Skin of body (tissue), 2 donors: ENCODE measurements around the gene ARL4D. TPM values are rescaled to one million over a fixed set of nuclear protein-coding genes. Genes with fewer than 3 reads are reported as not detected.

Source experiments
- DNase-seq: peaks from one replicate; lab custom pipeline; 2025; lab: John Stamatoyannopoulos, UW
- total RNA-seq: library from RNA; depleted of rRNA; stranded (reverse); fragments of >200 nt; gene quantifications from one replicate; pipeline ENCODE4 v1.2.3, GENCODE V29; 2014

ARL4D gene
- total RNA-seq, 1 donor from 2014 or later, result 16.4 TPM

DNA sequence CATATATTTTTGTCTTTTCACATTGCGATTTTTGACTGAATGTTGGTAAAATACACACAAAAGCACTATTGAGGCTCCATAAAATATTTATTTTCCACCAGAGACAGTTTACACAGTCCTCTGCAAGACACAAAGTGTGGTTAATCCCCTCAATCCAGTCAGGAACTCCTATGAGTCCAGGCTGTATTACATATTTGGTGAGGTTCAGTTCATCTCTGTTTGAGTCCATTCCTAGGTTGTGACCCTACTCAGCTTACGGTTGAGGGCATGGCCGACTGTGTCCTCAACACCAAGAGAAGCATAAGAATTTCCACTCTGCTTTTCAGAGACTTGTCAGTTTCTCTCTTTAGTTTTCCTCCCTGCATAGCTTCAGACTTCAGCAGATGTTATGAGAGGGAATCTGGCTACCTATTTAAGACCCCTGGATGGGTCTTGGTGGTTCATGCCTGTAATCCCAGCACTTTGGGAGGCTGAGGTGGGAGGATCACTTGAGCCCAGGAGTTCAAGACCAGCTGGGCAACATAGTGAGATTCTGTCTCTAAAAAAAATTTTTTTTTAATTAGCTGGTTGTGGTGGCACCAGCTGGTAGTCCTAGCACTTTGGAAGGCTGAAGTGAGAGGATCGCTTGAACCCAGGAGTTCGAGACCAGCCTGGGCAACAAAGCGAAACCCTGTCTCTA lies 25.1 kb downstream of the ARL4D start:
- DNase-seq, result no peak

DNA sequence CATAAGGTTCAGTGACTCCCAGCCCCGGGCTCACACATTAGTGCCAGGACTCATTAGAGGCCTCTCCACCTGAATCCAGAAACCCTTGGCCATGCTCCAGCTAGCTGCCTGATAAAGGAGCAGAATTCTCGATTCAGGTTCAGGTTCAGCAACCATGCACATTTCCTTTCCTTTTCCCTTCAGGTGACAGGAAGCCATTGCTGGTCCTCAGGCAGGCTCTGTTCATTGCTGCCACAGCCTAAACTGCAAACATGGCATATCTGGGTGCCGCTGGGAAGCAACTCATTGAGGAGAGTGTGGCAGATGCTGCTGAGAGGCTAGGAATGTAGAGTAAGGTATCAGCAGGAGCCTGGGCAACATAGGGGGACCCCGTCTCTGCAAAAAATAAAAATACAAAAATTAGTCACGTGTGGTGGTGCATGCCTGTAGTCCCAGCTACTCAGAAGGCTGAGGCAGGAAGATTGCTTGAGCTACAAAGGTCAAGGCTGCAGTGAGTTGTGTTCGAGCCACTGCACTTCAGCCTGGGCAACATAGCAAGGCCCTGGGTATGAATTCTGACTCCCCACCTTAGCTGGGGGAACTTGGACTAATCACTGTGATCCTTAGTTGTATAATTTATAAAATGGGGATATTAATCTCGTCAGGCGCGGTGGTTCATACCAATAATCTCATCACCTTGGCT lies 28.7 kb downstream of the ARL4D start:
- no peak for DNase-seq

DNA sequence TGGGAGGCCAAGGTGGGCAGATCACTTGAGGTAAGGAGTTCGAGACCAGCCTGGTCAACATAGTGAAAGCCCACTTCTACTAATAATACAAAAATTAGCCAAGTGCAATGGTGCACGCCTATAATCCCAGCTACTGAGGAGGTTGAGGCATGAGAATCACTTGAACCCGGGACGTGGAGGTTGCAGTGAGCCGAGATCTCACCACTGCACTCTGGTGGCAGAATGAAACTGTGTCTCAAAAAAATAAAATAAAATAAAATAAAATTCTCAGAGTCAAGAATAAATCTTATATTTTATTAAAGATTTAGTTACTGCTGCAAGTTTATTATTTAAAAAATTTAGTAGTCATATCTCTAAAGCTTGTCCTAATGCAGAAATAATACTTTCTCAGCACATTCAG lies 29.7 kb downstream of the ARL4D start:
- no peak for DNase-seq

DNA sequence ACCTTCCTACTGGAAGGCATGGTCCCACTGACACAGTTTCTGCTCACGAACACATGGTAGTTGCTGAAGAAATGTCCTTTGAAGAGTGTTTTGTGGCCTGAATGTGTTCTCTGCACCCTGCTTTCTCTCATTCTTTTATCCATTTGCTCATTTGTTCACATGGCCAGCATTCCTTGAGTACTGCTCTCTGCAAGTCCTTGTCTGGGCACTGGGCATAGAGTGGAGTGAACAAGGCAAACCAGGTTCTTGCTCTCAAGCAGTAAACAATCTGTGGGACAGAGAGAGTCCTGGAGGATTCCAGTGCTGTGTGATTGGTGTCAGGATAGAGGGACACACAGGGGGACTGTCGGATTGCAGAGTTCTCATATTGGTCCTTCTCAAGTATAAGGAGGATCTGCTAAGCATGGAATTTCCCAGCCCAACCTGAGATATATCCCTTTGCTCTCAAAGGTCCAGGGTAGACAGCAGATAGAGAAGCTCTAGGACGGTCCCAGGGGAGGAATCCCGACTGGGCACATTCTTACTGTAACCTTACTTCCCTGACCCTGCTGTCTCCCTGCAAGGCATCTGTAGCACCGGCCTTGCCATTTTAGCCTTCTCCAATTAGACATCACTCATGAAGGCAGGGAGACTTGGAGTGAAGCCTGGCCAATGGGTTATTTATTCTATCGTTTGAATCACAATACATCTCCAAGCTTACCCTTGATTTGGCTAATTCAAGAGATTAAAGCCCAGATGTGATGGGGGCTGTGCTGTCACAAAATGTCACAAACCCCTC lies 32.3 kb downstream of the ARL4D start:
- DNase-seq, result no peak

DNA sequence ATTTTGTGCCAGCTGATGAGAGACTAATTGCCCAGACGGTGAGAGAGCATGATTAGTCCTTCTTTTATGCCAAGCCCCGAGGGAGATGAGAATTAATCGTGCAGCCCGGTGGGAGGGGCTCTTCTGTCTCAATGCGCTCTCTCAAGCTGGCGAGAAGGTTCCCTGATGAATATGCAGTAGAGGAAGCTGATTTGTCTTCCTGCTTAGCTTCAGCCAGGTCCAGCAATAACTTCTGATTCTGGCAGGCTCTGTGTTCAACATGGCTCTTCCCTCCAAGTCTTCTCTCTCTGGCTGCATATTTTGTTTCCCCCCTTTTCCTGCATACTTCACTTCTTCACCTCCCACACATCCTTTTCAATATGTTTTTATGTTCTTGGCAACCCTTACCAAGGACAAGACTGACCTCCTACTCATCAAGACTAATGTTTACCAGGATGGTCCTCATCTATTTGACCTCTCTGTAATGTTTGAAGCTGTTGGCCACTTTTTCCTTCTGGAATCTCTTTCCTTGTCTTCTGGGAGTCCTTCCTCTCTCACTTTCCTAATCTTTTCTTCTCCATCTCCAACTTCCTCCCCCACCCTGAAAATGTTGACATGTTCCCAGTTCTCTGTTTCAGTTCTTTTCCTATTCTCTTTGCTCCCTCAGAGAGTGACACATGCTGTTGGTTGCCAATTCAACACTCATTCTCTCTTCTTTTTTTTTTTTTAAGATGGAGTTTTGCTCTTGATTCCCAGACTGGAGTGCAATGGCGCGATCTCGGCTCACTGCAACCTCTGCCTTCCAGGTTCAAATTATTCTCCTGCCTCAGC lies 33.1 kb downstream of the ARL4D start:
- peak; percentile 71 for DNase-seq

DNA sequence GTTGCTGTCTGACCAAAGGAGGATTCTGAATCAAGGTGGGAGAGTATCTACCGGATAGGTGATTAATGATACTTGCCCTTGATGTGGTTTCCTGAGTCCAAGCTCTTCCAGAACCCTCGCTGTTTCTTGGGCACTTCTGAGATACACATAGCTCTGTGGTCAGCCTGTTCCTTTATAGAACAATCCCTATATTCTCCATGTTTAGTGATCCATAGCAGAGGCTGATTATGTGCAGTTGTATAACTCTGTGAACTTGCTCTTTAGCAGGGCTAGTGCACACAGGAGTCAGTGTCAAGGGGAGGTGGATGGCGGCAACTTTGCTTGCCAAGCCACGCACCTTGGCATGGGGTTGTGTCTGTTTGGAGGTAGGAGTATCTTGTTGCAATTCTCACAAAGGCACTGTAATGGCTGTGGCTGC lies 36.1 kb downstream of the ARL4D start:
- DNase-seq, result no peak

DNA sequence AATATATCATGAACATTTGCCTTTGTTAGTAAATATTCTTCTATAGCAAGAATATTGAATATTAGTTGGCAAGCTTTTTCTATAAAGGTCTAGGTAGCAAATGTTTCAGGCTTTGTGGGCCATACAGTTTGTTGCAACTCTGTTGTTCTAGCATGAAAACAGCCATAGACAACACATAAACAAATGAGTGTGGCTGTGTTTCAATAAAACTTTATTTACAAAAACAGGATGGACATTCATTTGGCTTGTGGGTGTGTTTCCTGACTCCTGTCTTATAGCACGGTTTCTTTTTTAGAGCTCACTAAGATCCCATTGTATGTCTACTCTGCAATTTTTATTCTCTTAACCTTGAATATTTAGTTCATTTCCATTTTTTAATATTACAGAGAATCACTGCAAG lies 39.0 kb downstream of the ARL4D start:
- no peak for DNase-seq

DNA sequence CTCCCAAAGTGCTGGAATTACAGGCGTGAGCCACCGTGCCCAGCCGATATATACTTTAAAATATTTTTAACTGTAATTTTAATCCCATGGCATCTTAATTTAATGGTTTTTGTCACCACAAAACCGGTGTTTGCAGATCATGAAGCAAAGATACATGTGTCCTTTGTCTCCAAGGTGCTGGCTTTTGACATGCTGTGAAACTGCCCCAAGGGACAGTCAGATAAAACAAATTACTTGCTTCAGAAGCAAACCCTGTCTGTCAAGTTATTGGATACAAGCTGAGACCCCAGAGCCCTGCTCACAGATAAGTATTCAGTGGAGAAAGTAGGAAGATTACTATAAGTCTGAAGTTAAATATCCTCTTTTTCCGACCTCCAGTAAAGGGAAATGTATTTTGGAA lies 39.8 kb downstream of the ARL4D start:
- no peak for DNase-seq

DNA sequence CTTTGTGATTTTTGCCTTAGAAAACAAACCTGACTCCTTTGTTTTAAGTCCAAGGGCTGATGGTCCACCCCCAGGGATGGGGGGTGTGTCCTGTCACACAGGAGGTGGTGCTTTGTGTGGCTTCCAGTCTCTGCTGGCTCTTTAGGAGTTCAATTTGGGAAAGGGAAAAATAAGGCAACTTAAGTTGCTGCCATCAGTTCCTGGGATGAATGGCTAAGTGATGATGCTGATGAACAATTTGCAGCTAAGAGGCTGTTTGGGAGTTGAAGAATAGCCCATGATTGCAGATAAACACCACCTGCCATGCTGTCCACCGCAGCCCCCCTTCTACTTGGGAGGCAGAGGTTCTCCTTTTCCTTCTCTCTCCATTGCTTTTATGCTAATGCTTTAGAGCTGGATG lies 40.2 kb downstream of the ARL4D start:
- no peak for DNase-seq

DNA sequence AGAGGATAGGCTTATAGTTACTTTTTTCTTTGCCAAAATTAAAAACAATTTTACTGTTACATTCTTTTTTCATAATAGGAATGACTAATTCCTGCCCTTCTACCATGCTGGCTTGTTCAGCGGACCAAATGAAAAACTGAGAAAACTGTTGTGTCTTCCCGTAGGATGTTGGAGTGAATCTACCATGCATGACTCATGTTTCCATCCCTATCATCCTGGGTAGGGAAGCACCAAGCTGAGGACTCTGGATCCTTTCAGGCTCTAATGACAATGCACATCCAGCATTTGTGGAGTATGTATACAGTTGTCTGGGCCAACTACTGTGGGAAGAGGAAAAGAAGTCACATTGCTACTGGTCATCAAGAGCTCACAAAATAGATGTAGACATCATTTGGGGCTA lies 43.9 kb downstream of the ARL4D start:
- DNase-seq, result no peak

DNA sequence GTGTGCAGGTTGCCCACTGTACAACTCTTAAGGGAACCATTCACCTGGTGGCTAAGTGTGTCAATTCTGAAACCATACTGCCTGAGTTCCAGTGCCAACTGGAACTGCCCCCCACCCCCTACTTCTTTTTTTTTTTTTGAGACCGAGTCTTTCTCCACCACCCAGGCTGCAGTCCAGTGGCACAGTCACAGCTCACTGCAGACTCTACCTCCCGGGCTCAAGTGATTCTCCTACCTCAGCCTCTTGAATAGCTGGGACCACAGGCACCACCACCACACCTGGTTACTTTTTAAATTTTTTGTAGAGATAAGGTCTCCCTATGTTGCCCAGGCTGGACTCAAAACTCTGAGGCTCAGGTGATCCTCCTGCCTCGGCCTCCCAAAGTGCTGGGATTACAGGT lies 44.6 kb downstream of the ARL4D start:
- no peak for DNase-seq

DNA sequence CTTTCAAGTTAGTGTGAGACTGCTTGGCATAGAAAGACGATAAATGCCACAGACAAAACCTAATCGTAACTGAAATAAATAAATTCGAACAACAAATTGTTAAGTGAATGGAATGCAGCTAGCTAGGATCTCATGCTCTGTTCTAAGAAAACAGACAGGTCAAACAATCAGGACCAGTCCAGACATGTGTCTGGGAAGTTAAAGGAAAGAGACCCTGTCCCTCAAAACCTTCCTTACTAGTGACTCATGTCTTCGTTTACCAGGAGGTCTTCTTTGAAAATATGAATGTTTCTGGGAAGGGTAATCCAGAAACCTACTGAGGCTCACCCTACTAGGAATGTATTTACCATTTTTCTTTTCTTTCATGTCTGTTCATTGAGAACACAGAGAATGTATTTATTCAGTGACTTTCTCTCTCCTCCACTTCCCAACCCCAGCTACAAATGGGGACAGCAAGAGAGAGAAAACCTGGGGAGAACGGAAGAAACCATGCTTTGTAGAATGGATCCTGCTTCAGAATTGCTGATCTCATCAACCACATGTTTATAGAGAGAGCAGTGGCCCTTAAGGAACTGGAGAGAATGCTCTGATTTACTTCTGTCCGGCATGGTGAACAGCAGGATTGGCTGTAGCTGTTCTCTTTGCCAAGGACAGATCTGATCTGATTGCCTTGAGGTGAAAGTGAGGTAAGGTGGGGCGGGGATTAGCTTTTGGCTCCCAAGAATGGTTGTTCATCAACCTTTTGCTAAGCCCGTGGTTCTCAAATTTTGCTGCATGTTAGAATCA lies 45.6 kb downstream of the ARL4D start:
- DNase-seq, result no peak

DNA sequence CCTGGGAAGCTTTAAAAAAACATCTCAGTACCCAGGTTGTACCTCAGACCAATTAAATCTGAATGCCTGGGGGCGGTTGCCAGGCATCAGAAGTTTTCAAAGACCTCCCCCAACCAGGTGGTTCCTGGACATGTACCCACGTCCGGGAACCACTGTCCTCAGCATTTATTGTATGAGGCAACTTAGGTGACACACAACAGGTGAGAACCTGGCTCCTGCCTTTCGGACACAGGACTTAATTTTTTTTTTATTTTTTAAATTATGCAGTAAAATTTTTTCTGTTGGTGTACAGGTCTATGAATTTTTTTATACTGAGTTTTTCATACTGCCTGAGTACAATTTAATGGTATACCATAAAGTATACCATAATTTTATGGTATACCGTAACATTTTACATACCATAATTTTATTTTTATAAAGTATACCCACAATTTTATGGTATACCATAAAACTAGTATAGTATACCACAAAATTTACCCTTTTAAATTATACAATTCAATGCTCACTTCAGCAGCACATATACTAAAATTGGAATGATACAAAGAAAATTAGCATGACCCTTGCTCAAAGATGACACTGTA lies 46.3 kb downstream of the ARL4D start:
- DNase-seq, result no peak

DNA sequence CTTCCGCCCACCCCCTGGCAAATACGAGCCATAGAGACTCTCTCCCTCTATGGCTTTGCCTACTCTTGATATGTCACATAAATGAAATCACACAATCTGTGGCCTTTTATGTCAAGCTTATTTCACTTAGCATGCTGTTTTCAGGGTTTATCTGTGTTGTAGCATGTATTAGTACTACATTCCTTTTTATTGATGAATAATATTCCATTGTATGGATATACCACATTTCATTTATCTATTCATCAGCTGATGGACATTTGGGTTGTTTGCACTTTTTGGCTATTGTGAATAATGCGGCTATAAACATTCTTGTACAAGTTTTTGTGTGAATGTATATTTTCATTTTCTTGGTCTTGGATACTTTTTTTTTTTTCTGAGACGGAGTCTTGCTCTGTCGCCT lies 48.0 kb downstream of the ARL4D start:
- no peak for DNase-seq

DNA sequence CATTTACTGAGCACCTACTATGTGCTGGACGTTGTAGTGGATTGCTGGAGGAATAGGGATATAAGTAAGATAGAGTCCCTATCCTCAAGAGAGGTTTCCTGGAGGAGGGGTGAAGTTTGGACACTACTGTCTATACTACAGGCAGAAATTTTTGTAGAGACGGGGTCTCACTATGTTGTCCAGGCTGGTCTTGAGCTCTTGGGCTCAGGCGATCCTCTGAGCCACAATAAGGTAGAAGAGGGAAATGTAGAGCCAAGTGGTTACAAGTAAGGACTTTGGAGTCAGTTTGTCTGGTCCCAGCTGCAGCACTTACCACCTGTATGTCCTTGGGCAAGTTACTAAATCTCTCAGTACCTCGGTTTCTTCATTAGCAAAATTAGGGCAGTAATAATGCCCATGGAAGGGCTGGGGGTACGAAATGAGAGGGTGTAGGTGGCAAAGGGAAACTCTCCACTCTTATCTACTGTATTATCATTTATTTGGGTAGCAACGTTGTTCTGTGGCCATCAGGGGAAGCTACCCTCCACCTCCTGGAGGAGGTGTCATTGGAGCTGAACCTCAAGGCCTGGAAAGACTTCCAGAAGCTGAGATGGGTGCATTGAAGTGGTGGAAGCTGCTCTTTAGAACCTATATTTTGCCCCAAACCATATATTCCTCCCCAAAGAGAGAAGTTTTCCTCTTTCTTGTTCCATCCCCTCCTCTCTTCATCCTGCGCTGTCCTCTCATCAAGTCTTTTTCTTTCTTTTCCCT lies 50.1 kb downstream of the ARL4D start:
- DNase-seq, result no peak

DNA sequence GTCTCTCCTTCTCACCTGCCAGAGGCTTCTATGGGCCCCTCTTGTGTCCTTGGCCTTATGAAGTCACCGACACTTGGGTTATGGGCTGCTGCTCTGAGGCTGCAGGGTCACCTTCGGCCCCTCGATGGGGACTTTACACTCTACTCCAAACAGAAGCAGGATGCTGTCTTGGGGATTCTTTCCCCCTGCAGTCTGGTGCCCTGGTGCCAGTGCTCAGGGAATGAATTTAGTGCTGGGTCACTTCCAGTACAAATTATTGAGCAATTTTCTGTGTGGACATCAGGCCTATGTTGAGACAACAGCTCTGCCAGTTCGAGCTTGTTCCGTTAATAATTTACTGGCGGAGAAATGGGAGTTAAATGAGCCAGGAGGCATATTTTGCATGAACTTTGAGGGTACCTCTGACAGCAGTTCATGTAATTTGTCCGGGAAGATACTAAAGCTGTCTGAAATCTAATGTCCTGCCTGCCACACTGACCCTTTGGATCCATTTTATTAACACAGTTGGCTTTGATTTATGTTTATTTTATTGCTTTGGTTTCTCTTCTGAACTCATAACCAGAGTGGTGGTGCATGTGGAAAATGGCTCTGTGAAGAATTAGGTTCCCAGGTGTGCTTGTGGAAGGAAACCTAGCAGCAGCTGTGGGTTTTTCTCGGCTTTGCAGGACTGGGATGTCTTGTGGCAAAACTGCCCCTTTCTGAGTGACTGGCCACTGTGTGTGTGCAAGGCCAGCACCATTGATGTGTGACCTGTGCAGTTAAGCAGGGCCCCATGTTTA lies 50.9 kb downstream of the ARL4D start:
- no peak for DNase-seq
